ENCODE data around the gene CGB3. TPM values are rescaled to one million over a fixed set of nuclear protein-coding genes. Genes with fewer than 3 reads are reported as not detected.
A peak's percentile ranks its signal among the peaks of the same experiment; 100 is the strongest.

CGB3 gene
- polyA plus RNA-seq, 1 donor (not counting 4 experiments of a cell fraction or from before 2014, with no cell fraction given) = not detected

- peaks cover 3% of the 10 kb centered on the region for H3K9me1 ChIP-seq (ENCODE audit: control insufficient read depth, extremely low read depth, insufficient read depth, low read length)
- H3K4me2 ChIP-seq (ENCODE audit: control insufficient read depth, extremely low read depth, insufficient read depth, low read depth, low read length) = peak overlapping the region; percentile 87
- H3K4me3 ChIP-seq (ENCODE audit: control insufficient read depth in 2 of 3, extremely low read depth in 1 of 3, insufficient read depth in 2 of 3, low read depth in 1 of 3, low read length in 3 of 3) = peak overlapping the region; percentile 74 to 98 (median 95)
- no peaks in the 10 kb centered on the region for H3K9me3 ChIP-seq (ENCODE audit: control insufficient read depth, low read depth, low read length)
- H3K4me1 ChIP-seq (ENCODE audit: control insufficient read depth, extremely low read depth, insufficient read depth, low read length) = peaks cover 15% of the 10 kb centered on the region
- H3K36me3 ChIP-seq (ENCODE audit: control insufficient read depth in 2 of 2, extremely low read depth in 1 of 2, insufficient read depth in 2 of 2, low read length in 2 of 2) = peaks cover 13 to 19% of the 10 kb centered on the region in 2 experiments
- peak overlapping the region; percentile 80 for H2AFZ ChIP-seq (ENCODE audit: control insufficient read depth, low read length)
- H3K27ac ChIP-seq (ENCODE audit: control insufficient read depth, insufficient read depth, low read length) = peak overlapping the region; percentile 77
- DNase-seq (ENCODE audit: low read depth, low spot score) = no peak
- peaks cover 77% of the 10 kb centered on the region for H3K79me2 ChIP-seq (ENCODE audit: control insufficient read depth, insufficient read depth, low read length)
- H3K9ac ChIP-seq (ENCODE audit: control insufficient read depth, extremely low read depth, insufficient read depth, low read length) = peak overlapping the region; percentile 82
- H4K20me1 ChIP-seq (ENCODE audit: control insufficient read depth, extremely low read depth, insufficient read depth, low read length) = no peaks in the 10 kb centered on the region
- FAIRE-seq = no peak
- dilution Hi-C loops (cut with MboI; ENCODE audit: extremely low pct_ligation_motif_present, low sequenced_read_pairs) = no loop called here
- no peaks in the 10 kb centered on the region for H3K27me3 ChIP-seq (ENCODE audit: control insufficient read depth, extremely low read depth, insufficient read depth, low read length)
- TF ChIP-seq EZH2 (IDR thresholded peaks at IDR 0.05; ENCODE audit: low read length) = no peak
- TF ChIP-seq CTCF (optimal IDR thresholded peaks at IDR 0.05 in 1 of 3, IDR thresholded peaks at IDR 0.05 in 1 of 3, conservative IDR thresholded peaks at IDR 0.05 in 1 of 3; ENCODE audit: extremely low read depth in 1 of 3, insufficient read depth in 2 of 3, low read length in 3 of 3) = no peak
Observed at GRCh38 chr19:48994035-48994386, 30.1 kb downstream of the CGB3 start.

- Histone ChIP-seq H3K36me3 (ENCODE audit: control insufficient read depth in 2 of 2, extremely low read depth in 1 of 2, insufficient read depth in 2 of 2, low read length in 2 of 2) (peaks cover 18 to 22% of the 10 kb centered on the region in 2 experiments), H2AFZ (ENCODE audit: control insufficient read depth, low read length) (peak within 1 kb of the TSS; percentile 80), H3K4me3 (ENCODE audit: control insufficient read depth in 2 of 3, extremely low read depth in 1 of 3, insufficient read depth in 2 of 3, low read depth in 1 of 3, low read length in 3 of 3) (peak within 1 kb of the TSS; percentile 76 to 98 (median 95)), H3K4me2 (ENCODE audit: control insufficient read depth, extremely low read depth, insufficient read depth, low read depth, low read length) (peak within 1 kb of the TSS; percentile 88), H3K27ac (ENCODE audit: control insufficient read depth, insufficient read depth, low read length) (peak within 1 kb of the TSS; percentile 92), H3K27me3 (ENCODE audit: control insufficient read depth, extremely low read depth, insufficient read depth, low read length) (no peaks in the 10 kb centered on the region), H3K4me1 (ENCODE audit: control insufficient read depth, extremely low read depth, insufficient read depth, low read length) (peaks cover 15% of the 10 kb centered on the region), H3K79me2 (ENCODE audit: control insufficient read depth, insufficient read depth, low read length) (peaks cover 75% of the 10 kb centered on the region), H3K9ac (ENCODE audit: control insufficient read depth, extremely low read depth, insufficient read depth, low read length) (peak within 1 kb of the TSS; percentile 95), H3K9me3 (ENCODE audit: control insufficient read depth, low read depth, low read length) (no peaks in the 10 kb centered on the region), H3K9me1 (ENCODE audit: control insufficient read depth, extremely low read depth, insufficient read depth, low read length) (peaks cover 3% of the 10 kb centered on the region), H4K20me1 (ENCODE audit: control insufficient read depth, extremely low read depth, insufficient read depth, low read length) (no peaks in the 10 kb centered on the region)
- FAIRE-seq = peak; percentile 95
- DNase-seq (ENCODE audit: low read depth, low spot score) = peak; percentile 96
- dilution Hi-C loops (cut with MboI; ENCODE audit: extremely low pct_ligation_motif_present, low sequenced_read_pairs) = no loop called here
- TF ChIP-seq CTCF (optimal IDR thresholded peaks at IDR 0.05 in 1 of 3, IDR thresholded peaks at IDR 0.05 in 1 of 3, conservative IDR thresholded peaks at IDR 0.05 in 1 of 3; ENCODE audit: extremely low read depth in 1 of 3, insufficient read depth in 2 of 3, low read length in 3 of 3) (peak; percentile 80 to 99 (median 82)), EZH2 (IDR thresholded peaks at IDR 0.05; ENCODE audit: low read length) (no peak)
Observed at GRCh38 chr19:48993175-48994034, 30.7 kb downstream of the CGB3 start, which contains the start of the genes GYS1 and RUVBL2. Gene GYS1 (minus strand): TSS chr19:48993309. CDS start chr19:48993112, 197 bp downstream. Gene RUVBL2 (plus strand): TSS chr19:48993887. CDS start chr19:48993912, 25 bp downstream.

Data from keratinocyte (primary cell).